GM12872 (cell line): Measurements from ENCODE around the gene EPHB4.
A peak's percentile ranks its signal among the peaks of the same experiment; 100 is the strongest.

Experiments
- CTCF ChIP-seq: IDR thresholded peaks from 3 replicates; pipeline ENCODE4 v1.5.1; 2011; ENCODE audit warnings: low read depth, mild to moderate bottlenecking, low read length, moderate library complexity; ENCODE audit not compliant: insufficient read depth

EPHB4 gene

GRCh38 chr7:100799037-100799896, 28.1 kb downstream of the EPHB4 start:
- TF ChIP-seq CTCF, result peak; percentile 90

GRCh38 chr7:100794741-100795140, 32.6 kb downstream of the EPHB4 start:
- no peak for TF ChIP-seq CTCF

- no peak for TF ChIP-seq CTCF
Measured at GRCh38 chr7:100793806-100794660, 33.3 kb downstream of the EPHB4 start.

- no peak for TF ChIP-seq CTCF
Measured at GRCh38 chr7:100791881-100792666, 35.2 kb downstream of the EPHB4 start.

DNA sequence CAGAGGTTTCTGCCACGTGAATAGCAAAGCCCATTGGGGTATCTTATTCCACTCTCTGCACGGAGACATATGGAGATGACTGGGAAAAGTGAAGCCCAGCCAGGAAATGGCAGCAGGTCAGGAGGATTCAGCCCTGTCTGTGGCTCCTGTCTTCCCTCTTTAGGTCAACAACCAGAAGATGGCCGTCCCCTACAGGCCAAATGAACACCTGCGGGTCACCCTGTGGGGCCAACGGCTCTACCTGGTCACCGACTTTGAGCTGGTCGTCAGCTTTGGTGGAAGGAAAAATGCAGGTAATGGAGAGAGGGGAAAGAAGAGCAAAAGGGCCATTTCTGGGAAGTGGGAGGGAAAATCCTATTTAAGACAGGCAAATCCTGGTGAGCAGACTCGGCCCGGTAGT, 38.3 kb downstream of the EPHB4 start:
- peak; percentile 36; the same call in 1 of the 3 replicates for TF ChIP-seq CTCF

DNA sequence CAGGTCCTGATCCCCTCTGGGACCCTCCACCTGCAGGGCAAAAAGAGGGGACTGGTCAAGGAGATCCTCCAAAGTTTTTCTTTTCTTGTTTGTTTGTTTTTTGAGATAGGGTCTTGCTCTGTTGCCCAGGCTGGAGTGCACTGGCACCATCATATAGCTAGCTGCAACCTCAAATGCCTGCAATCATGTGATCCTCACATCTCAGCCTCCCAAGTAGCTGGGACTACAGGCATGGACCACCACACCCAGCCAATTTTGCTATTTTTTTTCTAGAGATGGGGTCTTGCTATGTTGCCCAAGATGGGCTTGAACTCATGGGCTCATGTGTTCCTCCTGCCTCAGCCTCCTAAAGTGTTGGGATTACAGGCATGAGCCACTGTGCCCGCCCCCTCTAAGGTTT, 41.0 kb downstream of the EPHB4 start:
- no peak for TF ChIP-seq CTCF

DNA sequence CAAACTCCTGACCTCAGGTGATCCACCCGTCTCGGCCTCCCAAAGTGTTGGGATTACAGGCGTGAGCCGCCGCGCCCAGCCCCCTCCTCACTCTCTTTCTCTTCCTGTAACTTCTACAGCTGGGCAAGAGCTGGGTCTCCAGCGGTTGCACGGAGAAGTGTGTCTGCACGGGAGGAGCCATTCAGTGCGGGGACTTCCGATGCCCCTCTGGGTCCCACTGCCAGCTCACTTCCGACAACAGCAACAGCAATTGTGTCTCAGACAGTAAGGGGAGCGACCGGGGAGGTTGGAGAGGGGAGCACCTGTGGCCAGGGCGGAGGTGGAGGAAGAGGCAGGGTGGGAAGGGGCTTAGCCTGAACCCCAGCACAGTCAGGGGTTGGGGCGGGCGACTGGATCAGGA, 41.4 kb downstream of the EPHB4 start:
- TF ChIP-seq CTCF, result no peak
